Measurements from ENCODE around the gene ATF6. TPM values are rescaled to one million over a fixed set of nuclear protein-coding genes. Genes with fewer than 3 reads are reported as not detected.

The ATF6 gene
- polyA plus RNA-seq, 2 of the 4 experiments (the other 2 are of a cell fraction): 8.6 to 28.0 TPM

DNA sequence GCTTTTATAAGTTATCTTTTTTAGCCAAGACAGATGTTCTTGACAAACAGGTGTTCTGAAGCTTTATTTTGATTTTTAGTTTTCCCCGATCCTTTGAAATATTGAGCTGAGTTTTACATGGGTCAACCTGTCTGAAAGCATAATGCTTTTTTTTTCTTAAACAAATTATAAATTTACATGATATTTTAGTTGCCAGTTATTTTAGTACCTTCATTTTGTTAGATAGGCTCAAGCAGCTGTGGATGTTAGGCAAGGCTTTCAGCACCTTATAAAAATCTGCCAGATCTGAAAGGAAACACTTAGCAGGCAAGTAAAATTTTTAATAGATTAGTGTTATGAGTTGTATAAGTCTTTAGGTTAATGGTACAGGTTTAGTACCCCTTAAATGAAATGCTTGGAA lies 33.7 kb downstream of the ATF6 start:
- ChIA-PET POLR2A (no interaction called here), CTCF (no interaction called here)
- TF ChIP-seq, protein P1, sequence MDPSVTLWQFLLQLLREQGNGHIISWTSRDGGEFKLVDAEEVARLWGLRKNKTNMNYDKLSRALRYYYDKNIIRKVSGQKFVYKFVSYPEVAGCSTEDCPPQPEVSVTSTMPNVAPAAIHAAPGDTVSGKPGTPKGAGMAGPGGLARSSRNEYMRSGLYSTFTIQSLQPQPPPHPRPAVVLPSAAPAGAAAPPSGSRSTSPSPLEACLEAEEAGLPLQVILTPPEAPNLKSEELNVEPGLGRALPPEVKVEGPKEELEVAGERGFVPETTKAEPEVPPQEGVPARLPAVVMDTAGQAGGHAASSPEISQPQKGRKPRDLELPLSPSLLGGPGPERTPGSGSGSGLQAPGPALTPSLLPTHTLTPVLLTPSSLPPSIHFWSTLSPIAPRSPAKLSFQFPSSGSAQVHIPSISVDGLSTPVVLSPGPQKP (IDR thresholded peaks at IDR 0.05; ENCODE audit: low read depth, low read length): no peak
- no peak for TF ChIP-seq HOXB13 (CRISPR knock-in tag; IDR thresholded peaks at IDR 0.05; ENCODE audit: low read depth)
- TF ChIP-seq JUN (IDR thresholded peaks at IDR 0.05): no peak
- TF ChIP-seq POLR2A (IDR thresholded peaks at IDR 0.05; ENCODE audit: low read length): no peak
- no peak for TF ChIP-seq RAD21 (conservative IDR thresholded peaks at IDR 0.05 in 1 of 2, IDR thresholded peaks at IDR 0.05 in 1 of 2)
- TF ChIP-seq NPAS2 (CRISPR knock-in tag; IDR thresholded peaks at IDR 0.05; ENCODE audit: borderline replicate concordance): no peak
- TF ChIP-seq ZSCAN20 (CRISPR knock-in tag; IDR thresholded peaks at IDR 0.05): no peak
- TF ChIP-seq TP53 (CRISPR knock-in tag; IDR thresholded peaks at IDR 0.05): no peak
- TF ChIP-seq, protein P2, sequence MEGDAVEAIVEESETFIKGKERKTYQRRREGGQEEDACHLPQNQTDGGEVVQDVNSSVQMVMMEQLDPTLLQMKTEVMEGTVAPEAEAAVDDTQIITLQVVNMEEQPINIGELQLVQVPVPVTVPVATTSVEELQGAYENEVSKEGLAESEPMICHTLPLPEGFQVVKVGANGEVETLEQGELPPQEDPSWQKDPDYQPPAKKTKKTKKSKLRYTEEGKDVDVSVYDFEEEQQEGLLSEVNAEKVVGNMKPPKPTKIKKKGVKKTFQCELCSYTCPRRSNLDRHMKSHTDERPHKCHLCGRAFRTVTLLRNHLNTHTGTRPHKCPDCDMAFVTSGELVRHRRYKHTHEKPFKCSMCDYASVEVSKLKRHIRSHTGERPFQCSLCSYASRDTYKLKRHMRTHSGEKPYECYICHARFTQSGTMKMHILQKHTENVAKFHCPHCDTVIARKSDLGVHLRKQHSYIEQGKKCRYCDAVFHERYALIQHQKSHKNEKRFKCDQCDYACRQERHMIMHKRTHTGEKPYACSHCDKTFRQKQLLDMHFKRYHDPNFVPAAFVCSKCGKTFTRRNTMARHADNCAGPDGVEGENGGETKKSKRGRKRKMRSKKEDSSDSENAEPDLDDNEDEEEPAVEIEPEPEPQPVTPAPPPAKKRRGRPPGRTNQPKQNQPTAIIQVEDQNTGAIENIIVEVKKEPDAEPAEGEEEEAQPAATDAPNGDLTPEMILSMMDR (IDR thresholded peaks at IDR 0.05): no peak
- no peak for TF ChIP-seq RNF2 (IDR thresholded peaks at IDR 0.05; ENCODE audit: borderline replicate concordance, low read depth)
- no peak for TF ChIP-seq NFE2L2 (conservative IDR thresholded peaks at IDR 0.05; ENCODE audit: low read length)
- TF ChIP-seq HDAC2 (IDR thresholded peaks at IDR 0.05): no peak
- TF ChIP-seq, protein P3, sequence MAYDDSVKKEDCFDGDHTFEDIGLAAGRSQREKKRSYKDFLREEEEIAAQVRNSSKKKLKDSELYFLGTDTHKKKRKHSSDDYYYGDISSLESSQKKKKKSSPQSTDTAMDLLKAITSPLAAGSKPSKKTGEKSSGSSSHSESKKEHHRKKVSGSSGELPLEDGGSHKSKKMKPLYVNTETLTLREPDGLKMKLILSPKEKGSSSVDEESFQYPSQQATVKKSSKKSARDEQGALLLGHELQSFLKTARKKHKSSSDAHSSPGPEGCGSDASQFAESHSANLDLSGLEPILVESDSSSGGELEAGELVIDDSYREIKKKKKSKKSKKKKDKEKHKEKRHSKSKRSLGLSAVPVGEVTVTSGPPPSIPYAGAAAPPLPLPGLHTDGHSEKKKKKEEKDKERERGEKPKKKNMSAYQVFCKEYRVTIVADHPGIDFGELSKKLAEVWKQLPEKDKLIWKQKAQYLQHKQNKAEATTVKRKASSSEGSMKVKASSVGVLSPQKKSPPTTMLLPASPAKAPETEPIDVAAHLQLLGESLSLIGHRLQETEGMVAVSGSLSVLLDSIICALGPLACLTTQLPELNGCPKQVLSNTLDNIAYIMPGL (CRISPR knock-in tag; IDR thresholded peaks at IDR 0.05; ENCODE audit: borderline replicate concordance): no peak
- TF ChIP-seq CHD4 (IDR thresholded peaks at IDR 0.05; ENCODE audit: borderline replicate concordance): no peak
- TF ChIP-seq, protein P4, sequence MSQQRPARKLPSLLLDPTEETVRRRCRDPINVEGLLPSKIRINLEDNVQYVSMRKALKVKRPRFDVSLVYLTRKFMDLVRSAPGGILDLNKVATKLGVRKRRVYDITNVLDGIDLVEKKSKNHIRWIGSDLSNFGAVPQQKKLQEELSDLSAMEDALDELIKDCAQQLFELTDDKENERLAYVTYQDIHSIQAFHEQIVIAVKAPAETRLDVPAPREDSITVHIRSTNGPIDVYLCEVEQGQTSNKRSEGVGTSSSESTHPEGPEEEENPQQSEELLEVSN (IDR thresholded peaks at IDR 0.05; ENCODE audit: borderline replicate concordance, low read depth): no peak
- TF ChIP-seq GATA3 (IDR thresholded peaks at IDR 0.05; ENCODE audit: borderline replicate concordance): no peak
- no peak for TF ChIP-seq FOSB (CRISPR knock-in tag; IDR thresholded peaks at IDR 0.05)
- Histone ChIP-seq H3K4me2 (no peak overlapping the region), H3K9me3 (no peaks in the 10 kb centered on the region), H3K27ac (no peak overlapping the region), H3K4me3 (no peak overlapping the region), H3K4me1 (no peaks in the 10 kb centered on the region)
- FAIRE-seq (no peak), DNase-seq (ENCODE audit: low read depth in 1 of 2, low spot score in 1 of 2) (no peak), ATAC-seq (no peak)
- WGBS (ENCODE audit: missing lambda C conversion rate): 92% methylated on average over 1 of the region's 1 CpG

DNA sequence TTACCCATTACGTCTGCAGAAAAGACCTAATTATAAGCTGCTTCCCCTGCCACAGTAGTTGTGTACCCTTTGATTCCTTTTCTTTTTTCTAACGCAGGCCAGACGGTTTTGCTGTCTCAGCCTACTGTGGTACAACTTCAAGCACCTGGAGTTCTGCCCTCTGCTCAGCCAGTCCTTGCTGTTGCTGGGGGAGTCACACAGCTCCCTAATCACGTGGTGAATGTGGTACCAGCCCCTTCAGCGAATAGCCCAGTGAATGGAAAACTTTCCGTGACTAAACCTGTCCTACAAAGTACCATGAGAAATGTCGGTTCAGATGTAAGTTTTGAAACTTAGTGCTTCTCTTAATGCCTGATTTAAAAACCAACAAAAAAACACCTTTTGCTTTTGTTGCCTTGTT lies 35.8 kb downstream of the ATF6 start:
- ATAC-seq (no peak), DNase-seq (ENCODE audit: low read depth in 1 of 2, low spot score in 1 of 2) (no peak), FAIRE-seq (no peak)
- ChIA-PET POLR2A (no interaction called here), CTCF (interaction anchor here (1.0 to 3.2 kb wide), 3 partner anchors 9 to 235 kb away, joined by 3 to 14 read pairs (median 13); partner anchors contain the start of gene OLFML2B)
- no peak for TF ChIP-seq MYC (IDR thresholded peaks at IDR 0.05; ENCODE audit: borderline replicate concordance, low read length)
- no peak for TF ChIP-seq FOXS1 (CRISPR knock-in tag; IDR thresholded peaks at IDR 0.05)
- no peak for TF ChIP-seq EHF (CRISPR knock-in tag; IDR thresholded peaks at IDR 0.05)
- TF ChIP-seq ZNF302 (CRISPR knock-in tag; IDR thresholded peaks at IDR 0.05): no peak
- TF ChIP-seq, protein P2 (IDR thresholded peaks at IDR 0.05): no peak
- TF ChIP-seq HDAC2 (IDR thresholded peaks at IDR 0.05): no peak
- TF ChIP-seq NR3C1 (IDR thresholded peaks at IDR 0.05): no peak
- no peak for TF ChIP-seq CBX8 (IDR thresholded peaks at IDR 0.05)
- TF ChIP-seq NPAS2 (CRISPR knock-in tag; IDR thresholded peaks at IDR 0.05; ENCODE audit: borderline replicate concordance): no peak
- no peak for TF ChIP-seq RARB (CRISPR knock-in tag; IDR thresholded peaks at IDR 0.05)
- no peak for TF ChIP-seq KDM1A (IDR thresholded peaks at IDR 0.05; ENCODE audit: low read depth)
- no peak for TF ChIP-seq ZFP36 (IDR thresholded peaks at IDR 0.05; ENCODE audit: borderline replicate concordance, partially characterized antibody)
- TF ChIP-seq, protein P5, sequence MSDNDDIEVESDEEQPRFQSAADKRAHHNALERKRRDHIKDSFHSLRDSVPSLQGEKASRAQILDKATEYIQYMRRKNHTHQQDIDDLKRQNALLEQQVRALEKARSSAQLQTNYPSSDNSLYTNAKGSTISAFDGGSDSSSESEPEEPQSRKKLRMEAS (IDR thresholded peaks at IDR 0.05): no peak
- Histone ChIP-seq H3K4me2 (no peak overlapping the region), H3K4me3 (no peak overlapping the region), H3K27ac (no peak overlapping the region), H3K4me1 (no peaks in the 10 kb centered on the region), H3K9me3 (no peaks in the 10 kb centered on the region)
- 79% methylated on average over 7 of the region's 7 CpGs for WGBS (ENCODE audit: missing lambda C conversion rate)
